ENCODE results near the gene MKLN1.
"Not testable (repeated sequence)": the region's sequence is repeated elsewhere in the genome, so short reads cannot be mapped to it uniquely, and the experiment has no call there.

Gene MKLN1

GRCh38 chr7:131503639-131504038, 176.0 kb downstream of the MKLN1 start:
- no peak for DNase-seq

DNA sequence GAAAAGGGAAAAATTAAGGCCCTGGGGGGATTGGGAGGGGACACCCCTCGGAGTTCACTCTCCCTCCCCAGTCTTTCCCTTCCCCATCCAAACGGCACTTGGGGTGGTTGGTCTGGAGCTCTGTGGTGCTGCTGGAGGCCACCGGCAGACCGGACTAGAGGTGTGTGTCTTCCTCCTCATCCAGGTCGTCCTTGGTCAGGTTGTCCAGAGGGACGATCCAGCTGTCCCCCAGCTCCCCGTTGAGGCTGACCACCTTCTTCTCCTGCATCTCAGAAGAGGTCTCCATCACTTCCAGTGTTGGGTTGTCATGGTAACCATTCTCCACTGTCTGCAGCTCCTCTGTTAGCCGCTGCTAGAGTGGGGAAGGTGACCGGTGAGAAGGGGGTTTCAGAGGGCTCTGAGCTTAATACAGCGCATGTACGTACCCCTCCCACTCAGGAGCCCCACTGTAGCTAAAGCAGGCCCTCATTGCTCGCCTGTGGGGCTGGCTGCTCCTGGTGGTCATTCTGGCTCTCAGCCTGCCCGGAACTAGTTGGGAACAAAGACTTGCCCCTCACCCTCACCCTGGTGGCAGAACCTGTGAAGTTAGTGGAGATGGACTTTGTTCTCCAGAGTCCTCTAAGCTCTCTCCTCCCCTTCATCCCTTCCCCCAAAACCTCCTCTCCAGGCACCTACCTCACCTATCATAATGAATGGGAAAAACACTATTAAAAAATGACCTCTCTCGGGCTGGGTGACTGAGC, 176.7 kb downstream of the MKLN1 start:
- no peak for DNase-seq

GRCh38 chr7:131505037-131505620, 177.5 kb downstream of the MKLN1 start:
- not testable (repeated sequence) for DNase-seq

DNA sequence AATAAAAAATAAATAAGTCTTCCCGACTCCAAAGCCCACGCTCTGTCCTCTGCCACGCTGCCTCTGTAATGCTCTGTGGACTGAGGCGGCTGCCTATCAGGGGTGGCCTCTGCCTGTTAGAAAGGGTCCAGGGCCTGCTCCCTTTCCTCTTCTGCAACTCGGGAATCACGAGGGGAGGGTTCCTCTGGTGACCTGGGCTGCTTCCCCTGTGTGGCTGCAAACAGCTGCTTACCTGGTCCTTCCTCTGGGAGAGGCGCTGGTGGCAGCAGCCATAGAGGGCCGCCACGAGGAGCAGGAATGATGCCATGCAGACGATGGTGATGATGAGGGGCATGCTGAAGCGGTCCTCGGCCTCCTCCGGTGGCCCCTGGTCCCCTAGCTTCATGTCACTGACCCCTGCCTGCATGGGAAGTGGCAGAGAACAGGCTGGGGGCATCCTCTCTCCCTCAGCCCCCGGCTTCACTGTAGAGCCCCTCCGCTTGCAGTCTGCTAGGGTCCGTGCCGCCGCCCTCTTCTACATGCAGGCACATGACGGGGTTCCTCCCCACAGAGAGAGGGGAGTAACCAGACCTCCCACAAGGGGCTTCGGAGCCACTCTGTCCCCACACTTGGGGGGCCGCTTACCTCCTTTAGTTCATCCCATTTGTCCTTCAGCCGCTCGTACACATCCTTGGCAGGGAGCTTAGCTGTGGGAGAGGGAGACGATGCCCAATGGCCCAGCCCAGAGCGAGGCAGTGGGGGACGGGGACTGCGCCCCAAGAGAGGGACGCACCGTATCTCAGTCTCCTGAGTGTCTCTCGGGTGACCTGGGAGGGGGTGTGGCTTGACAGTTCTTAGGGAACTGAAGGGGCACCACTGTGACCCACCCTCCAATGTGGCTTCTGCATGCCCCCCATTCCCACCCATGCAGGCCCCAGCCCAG, 178.2 kb downstream of the MKLN1 start:
- no peak for DNase-seq

DNA sequence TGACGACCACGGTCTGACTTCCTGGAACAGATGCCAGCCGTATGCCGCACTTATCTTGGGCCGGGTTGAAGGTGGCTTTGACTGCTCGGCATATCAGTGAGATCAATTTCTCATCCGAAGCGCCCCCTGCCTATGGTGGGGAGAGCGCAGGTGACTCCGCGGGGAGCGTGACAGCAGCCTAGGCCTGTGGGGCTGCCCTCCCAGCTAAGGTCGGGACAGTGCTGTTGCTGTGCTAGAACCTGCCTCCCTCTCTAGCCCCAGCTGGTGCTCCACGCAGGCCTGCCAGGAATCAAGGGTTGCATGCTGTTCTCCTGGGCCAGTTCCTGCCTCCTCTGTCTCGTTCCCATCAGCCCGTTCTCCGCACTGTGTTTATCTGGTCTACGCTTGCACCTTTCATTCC, 178.9 kb downstream of the MKLN1 start:
- no peak for DNase-seq

GRCh38 chr7:131507592-131508331, 180.1 kb downstream of the MKLN1 start:
- DNase-seq, result peak; percentile 74 to 89 (median 82)

DNA sequence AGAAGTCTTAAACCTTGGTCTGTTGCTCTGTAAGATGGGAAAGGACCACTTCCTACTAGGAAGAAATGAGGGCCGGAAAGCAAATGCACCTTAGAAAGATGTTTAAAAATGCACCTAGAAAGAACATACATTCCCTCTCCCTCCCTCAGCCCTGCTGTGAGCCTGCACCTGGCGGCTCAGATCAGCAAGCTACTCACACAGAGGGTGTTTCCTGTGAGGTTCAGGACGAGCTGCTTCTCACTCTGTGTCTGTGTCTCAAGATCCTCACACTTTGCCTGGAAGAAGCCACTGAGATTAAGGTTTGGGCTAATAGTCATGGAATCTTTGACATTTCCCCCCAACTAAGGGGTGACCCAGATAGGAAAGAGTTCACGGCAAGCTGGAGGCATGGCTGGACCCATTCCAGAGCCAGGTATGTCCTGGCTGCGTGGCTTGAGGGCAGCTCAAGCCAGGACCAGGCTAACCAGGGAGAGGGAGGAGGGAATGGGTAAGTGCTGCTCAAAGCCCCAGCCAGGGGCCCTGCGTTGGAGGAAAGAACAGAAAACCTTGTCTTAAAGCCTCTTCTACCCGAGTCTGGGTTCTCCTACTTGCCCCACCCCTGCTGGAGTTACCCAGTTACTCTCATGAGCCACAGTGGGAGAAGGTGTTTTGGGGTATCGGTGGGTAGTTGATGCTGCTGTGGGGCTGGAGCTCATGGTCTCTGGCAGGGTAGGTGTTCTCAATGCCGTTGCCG, 181.2 kb downstream of the MKLN1 start:
- DNase-seq, result no peak

DNA sequence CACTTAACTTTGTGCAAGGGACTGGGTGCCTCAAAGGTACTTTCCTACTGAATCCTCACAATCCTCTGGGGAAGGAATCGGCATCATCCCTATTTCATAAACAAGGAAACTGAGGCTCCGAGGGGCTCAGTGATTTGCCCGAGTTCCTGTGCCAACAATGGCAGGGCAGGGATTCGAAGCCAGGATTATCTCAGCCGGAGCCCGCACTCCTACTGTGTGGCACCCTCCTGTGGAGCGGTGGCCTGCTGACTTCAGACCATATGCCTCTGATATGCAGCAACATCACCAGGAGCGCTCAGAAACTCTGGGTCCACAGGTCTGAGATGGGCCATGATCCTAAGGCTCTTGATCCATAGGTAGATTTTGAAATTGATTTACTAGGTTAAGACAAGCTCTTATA, 182.1 kb downstream of the MKLN1 start:
- no peak for DNase-seq

- no peak for DNase-seq
These were observed 183.4 kb downstream of the MKLN1 start for GRCh38 chr7:131511071-131511470.

DNA sequence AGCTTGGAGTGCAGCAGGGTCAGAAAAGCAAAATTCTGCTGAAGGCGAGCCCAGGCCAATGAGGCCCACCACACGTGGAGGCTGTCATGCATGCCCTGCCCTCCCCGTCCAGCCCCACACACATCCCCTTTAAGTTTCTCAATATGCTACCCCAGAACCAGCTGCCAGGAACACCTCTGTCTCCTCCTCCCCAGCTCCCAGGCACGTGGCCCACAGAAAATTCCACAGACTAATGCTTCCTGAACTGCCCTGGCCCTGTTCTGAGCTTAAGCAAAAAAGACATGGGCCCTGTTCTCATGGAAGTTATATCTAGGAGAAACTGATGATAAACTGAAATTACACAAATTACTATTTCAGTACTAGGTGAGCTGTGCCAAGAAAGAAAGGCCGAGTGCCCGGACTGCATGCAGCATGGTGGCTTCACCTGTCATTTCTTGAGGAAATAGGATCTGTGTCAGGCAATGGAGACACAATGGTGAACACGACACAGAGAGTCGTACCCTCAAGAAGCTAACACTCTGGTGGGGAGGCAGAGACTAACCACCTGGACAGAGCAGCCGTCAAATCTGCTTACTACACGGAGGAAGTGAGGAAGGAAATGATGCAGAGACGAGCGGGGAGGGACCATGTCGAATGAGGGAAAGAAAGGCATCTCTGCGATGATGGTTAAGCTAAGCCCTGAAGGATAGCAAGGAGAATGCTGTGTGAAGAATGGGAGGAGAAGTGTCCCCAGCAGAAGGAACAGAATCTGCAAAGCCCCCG, 184.3 kb downstream of the MKLN1 start:
- DNase-seq, result no peak

- DNase-seq, result peak; percentile 82 to 89 (median 86)
These were observed 185.8 kb downstream of the MKLN1 start for GRCh38 chr7:131513245-131514061.

GRCh38 chr7:131515471-131515870, 187.8 kb downstream of the MKLN1 start:
- DNase-seq, result not testable (repeated sequence)

GRCh38 chr7:131517218-131517923, 189.7 kb downstream of the MKLN1 start:
- DNase-seq, result peak in 3 of 4 experiments; percentile 14 to 18 (median 16)

GRCh38 chr7:131518626-131519025, 190.9 kb downstream of the MKLN1 start:
- no peak for DNase-seq

DNA sequence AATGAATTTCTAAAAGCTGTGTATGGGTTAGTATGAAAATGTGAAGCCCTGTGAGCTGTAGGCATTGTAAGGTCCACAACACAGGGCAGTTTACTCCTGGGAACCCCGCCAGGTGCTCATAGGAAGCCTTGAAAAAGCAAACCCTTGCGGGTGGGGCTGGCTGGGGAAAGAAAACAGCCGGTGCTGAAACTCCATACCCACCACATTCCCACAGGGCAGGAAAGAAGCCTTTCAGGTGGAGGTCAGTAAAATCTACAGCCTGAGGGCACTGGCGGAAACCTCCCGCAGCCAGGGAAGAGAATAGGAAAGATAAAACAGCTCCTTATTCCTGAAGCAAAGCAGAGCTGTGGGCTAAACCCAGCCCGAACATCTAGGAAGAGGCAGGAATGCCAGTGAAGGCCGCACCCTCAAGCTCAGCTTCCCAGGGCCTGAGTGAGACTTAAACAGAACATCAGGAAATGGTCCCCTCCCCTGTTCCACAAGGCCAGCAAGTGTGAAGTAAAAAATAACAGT, 194.0 kb downstream of the MKLN1 start:
- no peak for DNase-seq

- no peak for DNase-seq
These were observed 194.8 kb downstream of the MKLN1 start for GRCh38 chr7:131522325-131522930.

GRCh38 chr7:131524115-131524514, 196.4 kb downstream of the MKLN1 start:
- no peak for DNase-seq

- no peak for DNase-seq
These were observed 197.0 kb downstream of the MKLN1 start for GRCh38 chr7:131524703-131525102.

DNA sequence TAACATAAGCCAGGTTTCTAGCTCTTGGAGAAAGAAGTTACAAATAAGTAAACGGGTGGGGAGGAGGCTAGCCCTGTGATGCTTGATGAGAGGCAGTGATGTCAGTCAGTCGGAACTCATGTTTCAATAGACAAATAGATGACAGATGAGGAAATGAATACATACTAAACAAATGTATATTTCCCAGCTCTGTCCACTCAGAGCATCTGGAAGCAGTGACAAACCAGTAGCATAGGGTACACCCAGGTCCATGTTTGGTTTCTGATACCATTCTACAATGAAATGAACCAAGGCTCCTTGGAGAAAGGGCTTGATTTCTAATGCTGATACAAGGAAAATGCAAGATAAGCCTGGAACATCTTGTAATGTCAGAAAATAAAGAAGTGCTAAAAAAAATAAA, 198.1 kb downstream of the MKLN1 start:
- no peak for DNase-seq

All from suppressor macrophage (primary cell).